IMR-90 (cell line): Measurements from ENCODE around the gene ZNF669. TPM values are rescaled to one million over a fixed set of nuclear protein-coding genes. Genes with fewer than 3 reads are reported as not detected.
A peak's percentile ranks its signal among the peaks of the same experiment; 100 is the strongest.

ENCODE experiments used
- ATAC-seq: fragments of 200-7000 bp; cut with Tn5 transposase; 2 replicates; pipeline ENCODE4 v1.9.1; 2020; ENCODE audit warnings: low read depth, mild to moderate bottlenecking, moderate library complexity
- BruUV-seq: library from RNA; stranded (reverse); fragments of 400-500 nt; replicated peaks from 2 replicates; lab custom pipeline; 2021; lab: Mats Ljungman, UMichigan
- CTCF ChIA-PET: fragments of 300-600 bp; formaldehyde crosslinking; extraction: SDS; loops from one replicate; lab custom pipeline; 2021; ENCODE audit warnings: antibody characterized with exemption; lab: Yijun Ruan, JAX
- POLR2A ChIA-PET: fragments of 300-600 bp; sonication (Branson Sonifier 250); formaldehyde crosslinking; loops from one replicate; lab custom pipeline; 2022; ENCODE audit warnings: antibody characterized with exemption; ENCODE audit not compliant: unreplicated experiment; lab: Charles Lee
- DNase-seq: peaks from one replicate; pipeline ENCODE4 v3.0.0; 2013
- H2AFZ ChIP-seq: replicated peaks from 2 replicates; pipeline ENCODE3; 2013; ENCODE audit warnings: low read length, mild to moderate bottlenecking; ENCODE audit not compliant: poor library complexity
- H2AK5ac ChIP-seq: 2 replicates; pipeline ENCODE4 v1.6.1; 2013; ENCODE audit warnings: low read depth, low read length, inconsistent platforms
- H2AK9ac ChIP-seq: replicated peaks from 2 replicates; pipeline ENCODE3; 2013; ENCODE audit warnings: mild to moderate bottlenecking, low read depth, low read length, moderate library complexity; ENCODE audit not compliant: poor library complexity
- H2BK120ac ChIP-seq: 2 replicates; pipeline ENCODE4 v1.6.1; 2013; ENCODE audit warnings: low read depth, low read length, inconsistent platforms
- H2BK15ac ChIP-seq: 3 replicates; pipeline ENCODE4 v1.6.1; 2013; ENCODE audit warnings: low read depth, low read length, inconsistent platforms
- H2BK20ac ChIP-seq: 2 replicates; pipeline ENCODE4 v1.6.1; 2013; ENCODE audit warnings: low read depth, mild to moderate bottlenecking, inconsistent platforms, low read length, moderate library complexity
- H2BK5ac ChIP-seq: 2 replicates; pipeline ENCODE4 v1.6.1; 2013; ENCODE audit warnings: mild to moderate bottlenecking, low read depth, low read length, inconsistent platforms; ENCODE audit not compliant: poor library complexity, severe bottlenecking
- H3K14ac ChIP-seq: replicated peaks from 2 replicates; pipeline ENCODE4 v1.6.1; 2013; ENCODE audit warnings: low read depth, low read length, inconsistent platforms
- H3K18ac ChIP-seq: 2 replicates; pipeline ENCODE4 v1.6.1; 2013; ENCODE audit warnings: low read depth, low read length, control low read depth
- H3K23ac ChIP-seq: 2 replicates; pipeline ENCODE4 v1.6.1; 2013; ENCODE audit warnings: low read depth, low read length, inconsistent platforms
- H3K27ac ChIP-seq: 2 replicates; pipeline ENCODE4 v1.5.1; 2013; ENCODE audit warnings: mild to moderate bottlenecking, control low read depth, low read length; ENCODE audit not compliant: insufficient read depth
- H3K27me3 ChIP-seq: 2 replicates; pipeline ENCODE4 v1.6.1; 2013; ENCODE audit warnings: low read length; ENCODE audit not compliant: control insufficient read depth, insufficient read depth
- H3K36me3 ChIP-seq: 2 replicates; pipeline ENCODE4 v1.6.1; 2013; ENCODE audit warnings: low read length, mixed read lengths; ENCODE audit not compliant: control insufficient read depth, insufficient read depth
- H3K4ac ChIP-seq: 2 replicates; pipeline ENCODE4 v1.6.1; 2013; ENCODE audit warnings: low read depth, low read length, inconsistent platforms
- H3K4me1 ChIP-seq: 2 replicates; pipeline ENCODE4 v1.6.1; 2013; ENCODE audit warnings: low read length, mixed read lengths; ENCODE audit not compliant: control insufficient read depth, insufficient read depth
- H3K4me2 ChIP-seq: 2 replicates; pipeline ENCODE4 v1.6.1; 2013; ENCODE audit warnings: low read depth, mild to moderate bottlenecking, control low read depth, low read length, moderate library complexity
- H3K4me3 ChIP-seq: 2 replicates; pipeline ENCODE4 v1.5.1; 2013; ENCODE audit warnings: low read depth, mild to moderate bottlenecking, control low read depth, low read length, moderate library complexity; ENCODE audit not compliant: insufficient read depth
- H3K56ac ChIP-seq: 2 replicates; pipeline ENCODE4 v1.6.1; 2013; ENCODE audit warnings: low read length, inconsistent platforms; ENCODE audit not compliant: insufficient read depth; ENCODE audit errors: extremely low read depth
- H3K79me1 ChIP-seq, 2 experiments: 2 replicates each; pipeline ENCODE4 v1.6.1; 2013; ENCODE audit warnings: low read length in 2 of 2, inconsistent platforms in 1 of 2, low read depth in 1 of 2
- H3K9ac ChIP-seq: 2 replicates; pipeline ENCODE4 v1.6.1; 2013; ENCODE audit warnings: low read depth, low read length, control low read depth
- H3K9me1 ChIP-seq: 2 replicates; pipeline ENCODE4 v1.6.1; 2013; ENCODE audit warnings: low read length, inconsistent platforms; ENCODE audit not compliant: insufficient read depth
- H3K9me3 ChIP-seq: 2 replicates; pipeline ENCODE4 v1.6.1; 2013; ENCODE audit warnings: low read length; ENCODE audit not compliant: control insufficient read depth, insufficient read depth
- H4K20me1 ChIP-seq: 2 replicates; pipeline ENCODE4 v1.6.1; 2013; ENCODE audit warnings: low read length, inconsistent platforms; ENCODE audit not compliant: insufficient read depth
- H4K5ac ChIP-seq: 2 replicates; pipeline ENCODE4 v1.6.1; 2013; ENCODE audit warnings: mild to moderate bottlenecking, low read depth, low read length, control low read depth
- H4K8ac ChIP-seq, 2 experiments: 2 replicates each; pipeline ENCODE4 v1.6.1; 2013; ENCODE audit warnings: low read depth in 2 of 2, low read length in 2 of 2, control low read depth in 1 of 2, inconsistent platforms in 1 of 2
- H4K91ac ChIP-seq: 2 replicates; pipeline ENCODE4 v1.6.1; 2013; ENCODE audit warnings: low read depth, low read length, inconsistent platforms; ENCODE audit not compliant: insufficient read depth
- BHLHE40 ChIP-seq: fragments of 150-350 bp; IDR thresholded peaks from 2 replicates; pipeline ENCODE4 v1.6.1; 2016; ENCODE audit warnings: mild to moderate bottlenecking, low read depth, low read length
- CEBPB ChIP-seq: IDR thresholded peaks from 2 replicates; pipeline ENCODE4 v1.6.1; 2012; ENCODE audit warnings: low read depth, low read length, improper control_type of control experiment
- CHD1 ChIP-seq: IDR thresholded peaks from 2 replicates; pipeline ENCODE4 v1.6.1; 2012; ENCODE audit warnings: low read depth, low read length, improper control_type of control experiment
- ELK1 ChIP-seq: fragments of 150-350 bp; IDR thresholded peaks from 2 replicates; pipeline ENCODE4 v1.6.1; 2016; ENCODE audit warnings: low read depth, mild to moderate bottlenecking, low read length, moderate library complexity, borderline replicate concordance
- FOS ChIP-seq: fragments of 150-350 bp; IDR thresholded peaks from 2 replicates; pipeline ENCODE4 v1.6.1; 2016; ENCODE audit warnings: low read depth, low read length
- MAZ ChIP-seq: IDR thresholded peaks from 2 replicates; pipeline ENCODE4 v1.6.1; 2012; ENCODE audit warnings: low read depth, mild to moderate bottlenecking, low read length, improper control_type of control experiment, moderate library complexity, borderline replicate concordance
- MXI1 ChIP-seq: IDR thresholded peaks from 2 replicates; pipeline ENCODE4 v1.6.1; 2012; ENCODE audit warnings: low read depth, mild to moderate bottlenecking, low read length, moderate library complexity, borderline replicate concordance
- RAD21 ChIP-seq: IDR thresholded peaks from 2 replicates; pipeline ENCODE4 v1.6.1; 2012; ENCODE audit warnings: low read length, improper control_type of control experiment
- RFX5 ChIP-seq: IDR thresholded peaks from 2 replicates; pipeline ENCODE4 v1.8.0; 2012; ENCODE audit warnings: low read depth, mild to moderate bottlenecking, low read length, moderate library complexity
- WGBS, 2 experiments: methylation state at CpG; one replicate each; pipeline versions ENCODE4 v1.1.5 to v1.1.7; 2013; ENCODE audit warnings: missing lambda C conversion rate in 2 of 2; ENCODE audit not compliant: insufficient read length in 1 of 2; ENCODE audit errors: extremely low coverage in 2 of 2; 5-methylcytosine and 5-hydroxymethylcytosine counted together
- dilution Hi-C: fragments of 300-500 bp; cut with HindIII; formaldehyde crosslinking; loops from one replicate; pipeline ENCODE4 v1.14.3; 2018; ENCODE audit warnings: low sequenced_read_pairs; ENCODE audit not compliant: unreplicated experiment
- in situ Hi-C: fragments of 300-500 bp; cut with MboI; formaldehyde crosslinking; loops from 3 replicates; pipeline ENCODE4 v1.14.3; 2019; ENCODE audit warnings: low sequenced_read_pairs, inconsistent platforms, mixed read lengths
- intact Hi-C: fragments of 100-400 bp; cut with micrococcal nuclease; formaldehyde crosslinking; loops from 2 replicates; pipeline ENCODE4 v1.10.0; 2022
- polyA plus RNA-seq, 3 experiments: library from polyadenylated mRNA; depleted of rRNA; stranded (reverse); fragments of >200 nt; gene quantifications; 2 replicates each; pipeline ENCODE4 v1.2.3, GENCODE V29; 2012; ENCODE audit warnings: low replicate concordance in 1 of 3
- total RNA-seq: library from RNA; depleted of rRNA; stranded (reverse); fragments of >200 nt; gene quantifications from 2 replicates; pipeline ENCODE4 v1.2.3, GENCODE V29; 2012

Gene ZNF669
- total and polyA plus RNA-seq, 2 of the 4 experiments (the other 2 are of a cell fraction), result 3.8 to 10.8 TPM

DNA sequence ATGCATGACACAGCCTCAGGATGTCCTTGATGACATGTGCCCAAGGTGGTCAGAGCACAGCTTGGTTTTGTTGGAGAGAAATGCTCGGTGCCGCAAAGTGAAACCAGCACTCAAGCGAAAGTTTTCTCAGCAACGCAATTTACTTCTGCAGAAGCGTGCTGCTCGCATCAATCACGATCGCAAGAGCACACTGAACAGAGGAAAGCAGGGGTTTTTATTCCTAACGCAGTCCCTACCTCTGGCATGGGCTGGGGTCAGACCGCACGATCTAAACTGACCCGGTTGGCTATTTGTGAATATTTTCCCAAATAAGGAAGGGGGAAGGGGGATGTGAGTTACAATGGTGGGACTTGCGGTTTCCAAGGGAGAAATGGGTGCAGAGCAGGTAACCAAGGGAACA, 809 bp upstream of the ZNF669 start:
- no peak overlapping the region for H3K14ac ChIP-seq
- no peak overlapping the region for H2BK15ac ChIP-seq
- H4K91ac ChIP-seq, result no peak overlapping the region
- peaks cover 12% of the 10 kb centered on the region for H3K36me3 ChIP-seq
- ChIA-PET POLR2A (no interaction called here), CTCF (no interaction called here)
- BruUV-seq, result no TSS peak
- H3K79me1 ChIP-seq, result peaks cover 6 to 12% of the 10 kb centered on the region in 2 experiments
- intact Hi-C loops, result loop anchor here (2.0 to 10.0 kb wide), 2 partner anchors 190 to 226 kb away; partner anchors contain the start of gene ZNF496
- no peak overlapping the region for H3K4ac ChIP-seq
- no peak overlapping the region for H3K9ac ChIP-seq
- WGBS, 2 experiments, result 96% methylated on average over 5 of the region's 13 CpGs; no CpG with 5 or more reads in 1 of the 2 experiments
- dilution Hi-C loops, result no loop called here
- H3K27ac ChIP-seq, result no peak overlapping the region
- peak overlapping the region; percentile 35 for H2AK9ac ChIP-seq
- no peak for TF ChIP-seq RFX5
- no peak for TF ChIP-seq CEBPB
- no peak for TF ChIP-seq BHLHE40
- no peak for TF ChIP-seq MXI1
- no peak for TF ChIP-seq CHD1
- no peak for TF ChIP-seq FOS
- TF ChIP-seq MAZ, result no peak
- no peak for TF ChIP-seq RAD21
- TF ChIP-seq ELK1, result no peak
- H2BK20ac ChIP-seq, result peak overlapping the region; percentile 14; the same call in 1 of the 2 replicates
- H3K18ac ChIP-seq, result no peak overlapping the region
- peak overlapping the region; percentile 39; the same call in 1 of the 2 replicates for H3K4me2 ChIP-seq
- DNase-seq (no peak), ATAC-seq (no peak)
- no peaks in the 10 kb centered on the region for H3K9me1 ChIP-seq
- no peak overlapping the region for H2AK5ac ChIP-seq
- H3K27me3 ChIP-seq, result no peaks in the 10 kb centered on the region
- no peaks in the 10 kb centered on the region for H4K20me1 ChIP-seq
- in situ Hi-C loops, result no loop called here
- H2AFZ ChIP-seq, result no peak overlapping the region
- H2BK120ac ChIP-seq, result no peak overlapping the region; the same call in 1 of the 2 replicates
- H3K56ac ChIP-seq, result no peak overlapping the region
- no peak overlapping the region for H3K23ac ChIP-seq
- H4K8ac ChIP-seq, result peak overlapping the region in 1 of 2 experiments; percentile 55; a peak in 2 of 4 replicates
- H4K5ac ChIP-seq, result no peak overlapping the region
- H3K9me3 ChIP-seq, result peaks cover 17% of the 10 kb centered on the region
- H3K4me1 ChIP-seq, result no peaks in the 10 kb centered on the region
- H3K4me3 ChIP-seq, result no peak overlapping the region
- H2BK5ac ChIP-seq, result no peak overlapping the region
